GM19372 (cell line): Measurements from ENCODE around the gene ADAMTS13.

Experiments used
- ATAC-seq: cut with Tn5 transposase; IDR thresholded peaks from one replicate; pipeline ENCODE4 v1.9.1; 2021; ENCODE audit warnings: mild to moderate bottlenecking, low read depth, moderate library complexity; ENCODE audit not compliant: unreplicated experiment

The ADAMTS13 gene

DNA sequence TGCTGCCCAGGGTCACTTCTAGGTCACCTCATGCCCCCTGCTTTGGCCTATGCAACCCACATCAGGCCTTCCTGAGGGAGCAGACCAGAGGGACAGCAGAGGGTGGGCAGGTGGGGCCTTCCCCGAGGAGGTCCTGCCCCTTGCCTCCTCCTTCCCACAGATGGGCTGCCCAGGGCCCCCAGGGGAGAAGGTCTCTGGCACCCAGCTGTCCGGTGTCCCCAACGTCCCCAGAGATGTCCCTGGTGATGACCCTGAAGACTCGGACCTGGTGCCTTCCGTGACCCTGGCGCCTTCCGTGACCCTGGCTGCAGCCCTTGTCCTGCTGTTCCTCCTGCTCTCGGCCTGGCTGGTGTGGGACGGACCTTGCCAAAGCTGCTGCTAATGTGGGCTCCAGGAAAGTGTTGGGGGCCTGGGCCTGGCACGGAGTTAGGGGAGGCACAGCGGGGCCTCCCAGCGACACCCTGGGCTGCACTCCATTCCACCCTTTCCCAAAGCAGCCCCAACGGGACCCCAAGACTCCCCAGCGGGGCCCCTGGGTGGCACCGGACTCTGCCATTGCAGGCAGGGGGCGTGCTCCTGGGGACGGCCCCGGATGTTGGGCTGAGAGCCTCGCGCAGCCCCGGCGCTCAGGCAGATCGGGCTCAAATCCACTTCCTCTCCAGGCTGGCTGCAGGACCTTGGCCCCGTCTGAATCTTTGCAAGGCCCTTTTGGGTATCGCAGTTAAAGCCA lies 63.5 kb downstream of the ADAMTS13 start:
- no peak for ATAC-seq

DNA sequence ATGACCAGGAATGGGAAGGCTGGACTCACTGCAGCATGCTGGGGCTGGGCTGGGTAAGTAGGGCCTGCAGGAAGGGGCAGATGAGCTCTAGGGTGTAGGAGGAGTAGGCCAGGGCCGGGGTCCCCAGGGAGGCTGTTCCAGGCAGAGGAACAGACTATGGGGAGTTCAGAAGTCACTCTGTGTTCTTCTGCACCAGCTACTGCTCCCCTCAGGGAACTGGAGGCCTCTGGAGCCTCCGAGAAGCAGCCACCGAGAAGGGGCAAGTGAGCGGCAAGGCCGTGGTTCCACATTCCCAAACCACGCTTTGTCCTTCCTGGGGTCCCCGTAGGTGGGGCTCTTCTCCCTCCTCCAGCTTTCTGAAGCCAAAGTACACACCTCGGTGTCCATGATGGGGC lies 65.2 kb downstream of the ADAMTS13 start:
- no peak for ATAC-seq

DNA sequence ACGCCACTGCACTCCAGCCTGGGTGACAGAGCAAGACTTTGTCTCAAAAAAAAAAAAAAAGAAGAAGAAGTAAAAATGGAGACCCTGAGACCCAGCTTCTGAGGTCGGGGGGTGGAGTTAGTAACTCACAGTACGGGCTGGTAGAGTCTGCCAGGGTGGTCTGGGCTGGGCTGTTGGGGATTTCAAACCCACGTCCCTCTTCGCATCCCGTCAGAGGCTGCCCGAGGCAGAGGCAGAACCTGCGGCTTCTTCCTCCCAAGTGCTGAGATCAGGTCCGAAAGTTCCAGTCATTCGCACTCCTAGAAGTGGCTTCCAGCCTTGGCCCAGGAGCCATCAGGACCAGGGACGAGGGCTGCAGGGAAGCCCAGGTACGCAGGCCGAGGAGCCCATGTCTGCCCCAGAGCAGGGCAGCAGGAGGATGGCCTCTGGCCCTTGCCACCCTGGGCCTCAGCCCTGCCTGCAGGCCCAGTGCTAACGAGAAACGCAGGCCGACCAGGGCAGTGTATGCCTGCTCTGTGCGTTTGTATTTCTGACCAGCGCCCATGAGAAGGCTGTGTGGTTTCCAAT lies 66.6 kb downstream of the ADAMTS13 start:
- no peak for ATAC-seq

DNA sequence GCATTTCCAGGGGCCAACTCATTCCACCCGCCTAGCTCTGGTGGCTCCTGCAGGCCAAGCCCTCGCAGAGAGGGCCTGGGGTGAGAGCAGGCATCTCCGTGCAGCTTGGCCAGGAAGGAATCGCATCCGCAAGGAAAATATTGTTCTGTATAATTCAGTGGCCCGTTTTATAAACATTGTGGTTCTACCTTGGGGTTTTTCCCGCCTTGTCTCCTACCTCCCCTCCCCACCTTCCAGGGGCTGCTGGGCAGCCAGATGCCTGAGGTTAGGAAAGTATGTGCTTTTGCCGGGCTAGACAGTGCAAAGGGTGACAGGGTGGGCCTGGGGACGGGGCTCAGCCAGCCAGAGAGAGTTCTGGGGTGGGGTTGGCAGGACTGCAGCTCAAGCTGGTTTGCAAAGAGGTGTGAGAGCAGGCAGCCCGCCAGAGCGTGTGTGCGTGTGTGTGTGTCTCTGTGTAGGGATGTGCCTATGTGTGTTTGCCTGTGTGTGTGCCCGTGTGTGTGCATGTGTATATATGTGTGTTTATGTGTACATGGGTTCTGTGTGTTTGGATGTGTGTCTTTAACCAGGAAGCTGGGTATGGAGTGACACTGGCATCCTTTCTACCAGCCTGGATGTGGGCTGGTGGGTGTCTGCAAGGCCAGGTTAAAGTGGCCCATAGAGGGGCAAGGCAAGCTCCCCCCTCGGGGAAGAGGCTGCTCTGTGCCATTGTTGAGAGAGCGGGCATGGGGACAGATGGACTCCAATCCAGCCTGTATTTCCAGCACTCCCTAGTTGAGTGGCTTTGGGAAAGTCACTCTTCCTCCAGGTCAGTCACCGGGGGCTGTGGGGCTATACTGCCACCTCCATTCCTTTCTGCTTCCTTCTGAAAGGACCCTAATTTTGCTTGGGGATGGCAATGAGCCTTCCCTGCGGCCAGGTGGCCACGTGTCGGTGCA lies 67.4 kb downstream of the ADAMTS13 start:
- no peak for ATAC-seq

DNA sequence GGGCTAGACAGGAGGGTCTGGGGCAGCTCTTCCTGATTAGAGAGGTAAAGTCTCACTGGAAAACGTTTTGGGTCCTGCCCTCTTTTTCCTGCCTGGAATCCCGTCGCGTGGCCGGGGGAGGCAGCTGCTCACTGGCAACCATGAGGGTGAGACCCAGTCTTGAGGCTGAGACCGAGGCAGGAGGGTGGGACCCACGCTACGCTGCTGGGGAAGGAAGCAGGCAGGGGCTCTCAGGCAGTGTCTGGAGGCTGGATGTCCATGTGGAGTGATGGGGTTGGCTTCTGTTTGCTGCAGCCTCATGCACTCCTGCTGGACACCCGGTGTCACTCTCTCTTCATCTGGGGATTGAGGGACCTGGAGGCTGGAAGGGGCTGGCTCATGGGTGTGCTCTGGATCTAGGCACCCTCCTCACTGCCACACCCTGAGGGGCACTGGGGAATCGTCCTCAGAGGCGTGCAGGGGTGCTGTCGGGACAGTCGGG lies 68.1 kb downstream of the ADAMTS13 start:
- no peak for ATAC-seq

DNA sequence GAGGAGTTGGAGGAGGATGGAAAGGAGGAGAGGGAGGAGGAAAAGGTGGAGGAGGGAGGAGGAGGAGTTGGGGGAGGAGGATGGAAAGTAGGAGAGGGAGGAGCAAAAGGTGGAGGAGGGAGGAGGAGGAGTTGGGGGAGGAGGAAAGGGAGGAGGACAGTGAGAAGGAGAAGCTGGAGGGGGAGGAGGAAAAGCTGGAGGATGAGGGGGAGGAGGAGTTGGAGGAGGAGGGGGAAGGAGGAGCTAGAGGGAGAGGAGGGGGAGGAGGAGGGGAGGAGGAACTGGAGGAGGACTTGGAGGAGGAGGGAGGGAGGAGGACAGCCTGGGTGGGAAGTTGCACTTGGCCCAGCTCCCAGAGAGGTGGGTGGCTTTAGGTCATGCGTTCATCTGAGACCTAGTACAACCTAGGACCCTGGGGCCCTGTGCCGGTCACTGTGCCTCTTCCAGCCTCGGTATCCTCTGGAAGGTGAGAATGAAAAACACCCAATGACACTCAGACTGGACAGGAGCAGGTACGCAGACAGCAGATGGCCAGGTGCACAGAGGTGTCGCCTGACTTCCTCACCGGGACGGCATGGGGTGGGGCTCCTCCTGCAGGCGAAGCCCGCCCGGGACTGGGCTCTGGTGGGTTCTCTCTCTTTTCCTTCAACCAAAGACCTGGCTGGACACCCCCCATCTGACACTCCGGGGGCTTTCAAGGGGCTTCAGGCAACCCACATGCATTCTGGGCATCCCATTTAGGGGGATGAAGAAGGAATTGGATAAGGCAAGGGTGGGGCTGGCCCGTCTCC lies 68.9 kb downstream of the ADAMTS13 start:
- no peak for ATAC-seq

DNA sequence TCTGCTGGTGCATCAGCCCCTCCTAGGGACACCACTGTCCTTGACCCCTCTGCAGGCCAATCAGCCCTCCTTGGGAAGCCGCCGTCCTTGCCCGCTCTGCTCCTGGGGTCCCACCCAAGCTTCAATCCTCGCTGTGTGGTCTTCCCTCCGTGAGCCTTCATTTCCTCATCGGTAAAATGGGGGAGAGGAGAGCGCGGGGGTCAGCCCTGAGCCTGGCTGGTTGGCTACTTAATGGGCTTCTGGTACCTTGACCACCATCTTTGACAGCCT lies 69.4 kb downstream of the ADAMTS13 start:
- ATAC-seq, result no peak

DNA sequence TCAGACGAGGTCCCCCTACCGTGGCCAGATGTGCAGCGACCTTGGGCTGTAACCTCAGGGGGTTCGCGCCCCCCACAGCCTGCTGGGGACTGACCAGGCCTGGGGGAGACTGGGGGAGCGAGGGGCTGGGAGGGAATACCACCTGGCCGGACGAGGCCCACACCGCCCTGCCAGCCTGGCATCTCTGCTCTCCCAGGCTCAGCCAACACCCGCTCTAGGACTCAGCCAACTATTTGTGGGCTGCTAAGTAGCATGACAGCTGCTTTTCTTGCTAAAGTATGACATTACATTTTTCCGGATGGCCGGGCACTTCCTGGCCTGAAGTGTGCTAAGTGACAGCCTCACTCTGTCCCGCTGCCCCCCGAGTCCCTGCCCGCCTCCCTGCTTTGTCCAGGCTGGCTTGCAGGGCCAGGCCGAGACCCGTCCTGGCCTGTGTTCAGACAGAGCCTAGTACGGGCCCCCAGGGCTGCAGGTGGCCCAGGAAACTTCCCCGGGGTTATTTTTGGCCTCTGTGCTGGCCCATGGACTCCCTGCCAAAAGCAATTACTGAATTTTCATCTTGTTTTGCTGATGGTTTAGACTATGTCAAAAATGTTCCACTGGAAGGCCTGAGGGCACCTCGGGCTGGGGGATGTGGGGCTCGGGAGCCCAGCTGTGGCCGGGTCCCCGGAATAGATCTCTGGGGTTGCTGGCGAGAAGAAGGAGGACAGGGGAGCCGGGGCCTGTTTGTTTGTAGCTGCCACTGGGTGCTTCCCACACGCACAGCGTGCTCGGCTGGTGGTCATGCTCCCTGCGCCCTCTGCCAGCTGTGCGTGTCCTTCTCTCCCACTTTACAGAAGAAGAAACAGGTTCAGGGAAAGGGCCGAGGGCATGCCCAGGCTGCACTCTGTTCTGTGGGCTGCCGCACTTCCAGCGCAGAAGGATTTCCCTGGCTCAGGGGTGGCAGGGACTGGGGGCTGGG lies 70.2 kb downstream of the ADAMTS13 start:
- no peak for ATAC-seq

DNA sequence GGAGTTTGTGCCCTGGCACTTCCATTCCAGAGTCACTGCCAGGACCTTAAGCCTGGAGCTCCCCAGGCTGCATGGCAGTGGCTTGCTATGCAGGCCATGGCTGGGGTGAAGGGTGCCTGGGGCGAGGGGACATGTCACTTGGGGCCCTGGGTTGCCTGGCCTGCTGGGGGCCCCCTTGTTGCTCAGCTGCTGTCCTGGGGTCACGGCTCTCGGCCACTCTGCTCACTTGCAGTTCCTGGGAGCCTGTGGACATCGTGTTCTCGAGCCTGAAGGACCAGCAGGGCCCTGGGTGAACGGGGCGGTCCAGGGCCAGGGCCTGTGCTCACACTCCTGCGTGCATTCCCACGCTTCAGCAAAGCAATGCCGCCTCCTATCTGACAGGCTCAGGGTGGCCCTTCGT lies 71.3 kb downstream of the ADAMTS13 start:
- no peak for ATAC-seq

DNA sequence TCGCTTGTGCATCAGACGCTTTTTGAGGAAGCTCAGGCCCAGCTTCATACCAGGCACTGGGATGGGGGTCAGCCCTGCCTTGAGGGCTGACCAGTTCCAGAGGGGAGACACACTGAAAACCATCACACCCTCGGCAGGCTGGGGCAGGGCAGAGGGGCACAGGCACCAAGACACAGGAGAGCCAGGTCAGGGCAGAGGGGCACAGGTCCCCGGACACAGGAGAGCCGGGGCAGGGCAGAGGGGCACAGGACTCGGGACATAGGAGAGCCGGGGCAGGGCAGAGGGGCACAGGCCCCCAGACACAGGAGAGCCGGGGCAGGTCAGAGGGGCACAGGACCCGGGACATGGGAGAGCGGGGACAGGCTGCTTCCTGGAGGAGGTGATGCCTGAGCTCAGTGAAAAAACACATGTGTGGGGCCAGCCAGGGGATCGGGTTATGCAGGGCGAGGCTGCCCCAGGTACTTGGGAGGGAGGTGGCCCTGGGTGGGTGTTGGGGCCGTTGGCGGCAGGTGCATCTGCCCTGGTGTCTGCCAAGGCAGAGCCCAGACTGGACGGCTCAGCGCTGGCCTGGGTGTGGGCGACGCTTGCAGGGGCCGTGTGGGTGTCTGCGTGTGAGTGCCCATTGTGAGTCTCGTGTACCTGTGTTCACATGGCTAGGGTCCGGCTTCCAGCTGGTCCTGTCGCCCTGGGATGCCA lies 71.8 kb downstream of the ADAMTS13 start:
- no peak for ATAC-seq

DNA sequence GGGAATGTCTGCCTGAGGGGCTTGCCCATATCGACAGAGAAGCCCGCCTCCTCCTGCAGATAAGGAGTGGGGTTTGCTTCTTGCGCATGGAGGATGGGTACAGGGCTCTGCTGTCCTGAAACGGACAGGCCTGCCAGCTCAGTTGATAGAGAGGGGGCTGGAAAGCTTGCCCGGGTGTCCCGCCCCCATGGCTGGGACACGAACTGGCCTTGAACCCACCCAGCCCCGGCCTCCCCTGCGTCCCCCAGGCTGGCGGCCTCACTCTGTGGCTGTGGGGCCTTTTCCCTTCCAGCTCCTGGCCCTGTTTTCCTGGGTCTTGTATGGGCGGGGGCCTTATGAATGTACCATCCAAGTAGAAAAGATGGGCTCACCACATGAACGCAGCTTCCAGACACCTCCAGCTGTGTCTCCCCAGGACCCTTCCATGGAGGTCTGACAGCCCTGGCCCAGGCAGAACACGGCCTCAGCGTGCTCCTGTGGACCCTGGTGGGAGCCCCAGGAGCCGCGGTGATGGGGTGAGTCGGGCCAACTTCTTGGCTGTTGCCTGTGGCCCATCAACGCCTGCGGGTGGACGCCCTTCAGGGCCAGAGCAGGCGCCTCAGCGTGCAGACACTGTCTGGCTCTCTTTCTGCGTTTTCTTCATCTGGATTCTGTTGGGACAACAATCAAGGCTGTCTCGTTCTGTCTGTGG lies 72.6 kb downstream of the ADAMTS13 start:
- ATAC-seq, result no peak

DNA sequence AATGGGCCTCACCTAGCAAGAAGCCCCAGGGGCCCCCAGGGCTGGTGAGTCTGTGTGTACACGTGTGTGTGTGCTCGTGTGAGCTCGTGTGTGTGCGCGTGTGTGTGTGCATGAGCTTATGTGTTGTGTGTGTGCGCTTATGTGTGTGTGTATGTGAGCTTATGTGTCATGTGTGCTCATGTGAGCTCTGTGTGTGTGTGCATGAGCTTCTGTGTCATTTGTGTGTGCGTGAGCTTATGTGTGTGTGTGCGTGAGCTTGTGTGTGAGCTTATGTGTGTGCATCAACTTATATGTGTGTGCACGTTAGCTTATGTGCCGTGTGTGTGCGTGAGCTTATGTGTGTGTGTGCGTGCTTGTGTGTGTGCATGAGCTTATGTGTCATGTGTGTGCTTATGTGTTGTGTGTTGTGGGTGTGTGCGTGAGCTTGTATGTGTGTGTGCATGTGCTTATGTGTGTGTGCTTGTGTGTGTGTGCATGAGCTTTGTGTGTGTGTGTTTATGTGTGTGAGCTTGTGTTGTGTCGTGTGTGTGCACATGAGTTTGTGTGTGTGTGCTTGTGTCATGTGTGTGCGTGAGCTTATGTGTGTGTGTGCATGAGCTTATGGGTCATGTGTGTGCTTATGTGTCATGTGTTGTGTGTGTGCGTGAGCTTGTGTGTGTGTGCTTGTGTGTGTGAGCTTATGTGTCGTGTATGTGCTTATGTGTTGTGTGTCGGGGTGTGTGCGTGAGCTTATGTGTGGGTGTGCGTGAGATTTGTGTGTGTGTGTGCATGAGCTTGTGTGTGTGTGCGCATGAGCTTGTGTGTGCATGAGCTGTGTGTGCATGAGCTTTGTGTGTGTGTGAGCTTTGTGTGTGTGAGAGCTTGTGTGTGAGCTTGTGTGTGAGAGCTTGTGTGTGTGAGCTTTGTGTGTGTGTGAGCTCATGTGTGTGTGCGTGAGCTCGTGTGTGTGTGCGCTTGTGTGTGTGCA lies 73.4 kb downstream of the ADAMTS13 start:
- no peak for ATAC-seq

DNA sequence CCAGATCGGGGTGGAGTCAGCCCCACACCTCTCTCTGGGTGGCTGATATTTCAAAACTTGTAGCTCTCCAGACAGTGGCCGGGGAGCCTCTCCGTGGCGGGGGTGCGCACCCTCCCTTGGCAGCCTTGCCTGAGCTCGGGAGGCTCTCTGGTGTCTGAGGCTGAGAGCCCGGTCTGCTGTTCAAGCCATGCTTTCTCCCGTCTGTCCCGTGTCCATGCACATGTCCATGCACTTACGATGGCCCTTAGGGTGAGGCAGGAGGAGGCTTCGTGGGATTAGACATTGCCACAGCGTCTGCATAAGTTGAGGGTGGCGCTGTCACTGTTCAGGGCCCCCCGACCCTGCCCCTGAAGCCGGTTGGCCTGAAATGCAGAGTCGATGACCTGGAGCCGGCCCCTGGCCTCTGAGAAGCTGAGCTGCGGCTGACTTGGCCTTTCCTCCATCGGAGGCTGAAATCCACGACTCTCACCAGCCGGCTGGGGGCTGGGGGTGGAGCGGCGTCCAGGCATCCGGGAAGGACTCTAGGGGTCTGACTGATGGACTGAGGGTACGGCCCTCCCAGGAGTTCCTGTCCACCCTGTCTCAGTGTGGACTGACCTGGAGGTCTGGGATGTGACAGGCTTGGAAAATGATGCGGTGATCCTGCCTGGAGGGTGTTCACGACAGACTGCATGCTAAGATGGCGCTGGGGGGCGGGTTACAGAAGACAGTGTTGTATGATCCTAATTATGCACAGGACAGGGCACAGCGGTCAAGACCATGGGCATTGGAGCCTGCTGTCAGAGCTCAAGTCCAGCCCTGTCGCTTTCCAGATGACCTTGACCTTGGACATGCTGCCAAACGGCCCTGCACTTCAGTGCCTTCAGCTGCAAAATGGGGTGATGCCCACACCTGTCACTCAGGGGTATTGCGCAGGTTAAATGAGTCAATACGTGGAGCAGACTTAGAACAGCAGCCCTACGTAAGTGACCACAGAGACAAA lies 75.0 kb downstream of the ADAMTS13 start:
- no peak for ATAC-seq

DNA sequence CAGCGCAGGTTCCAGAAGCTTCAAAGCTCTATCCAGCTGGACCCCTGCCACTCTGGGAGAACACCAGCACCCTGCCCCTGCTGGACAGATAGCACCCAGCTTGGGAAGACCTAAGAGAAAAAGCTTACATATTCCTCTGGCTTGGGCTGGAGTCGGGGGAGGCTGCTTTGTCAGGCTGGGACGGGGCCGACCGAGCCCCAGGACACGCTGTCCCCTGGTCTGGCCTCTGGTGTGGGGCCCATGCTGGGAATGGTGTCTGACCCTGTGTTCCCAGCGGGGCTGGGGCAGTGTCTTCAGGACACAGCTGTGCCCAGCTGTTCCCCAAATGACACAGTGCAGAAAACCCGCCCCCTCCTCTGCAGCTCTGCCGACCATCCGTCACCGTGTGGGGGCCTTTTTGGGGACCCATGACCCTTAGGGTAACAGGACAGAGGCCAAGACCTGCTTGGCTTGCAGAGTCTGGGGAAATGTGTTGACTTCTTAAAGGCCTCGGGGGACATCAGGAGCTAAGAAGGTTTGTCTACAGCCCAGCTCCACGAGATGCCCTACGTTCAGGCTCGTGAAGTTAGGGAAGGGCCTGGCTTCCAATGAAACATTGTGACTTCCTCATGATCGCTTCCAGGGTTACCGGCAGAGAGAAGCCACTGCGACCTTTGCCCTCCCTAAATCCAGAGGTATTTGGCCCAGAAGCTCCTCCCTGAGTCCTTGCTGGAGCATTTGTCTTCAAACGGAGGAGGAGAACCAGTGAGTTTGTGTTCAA lies 77.1 kb downstream of the ADAMTS13 start:
- no peak for ATAC-seq

DNA sequence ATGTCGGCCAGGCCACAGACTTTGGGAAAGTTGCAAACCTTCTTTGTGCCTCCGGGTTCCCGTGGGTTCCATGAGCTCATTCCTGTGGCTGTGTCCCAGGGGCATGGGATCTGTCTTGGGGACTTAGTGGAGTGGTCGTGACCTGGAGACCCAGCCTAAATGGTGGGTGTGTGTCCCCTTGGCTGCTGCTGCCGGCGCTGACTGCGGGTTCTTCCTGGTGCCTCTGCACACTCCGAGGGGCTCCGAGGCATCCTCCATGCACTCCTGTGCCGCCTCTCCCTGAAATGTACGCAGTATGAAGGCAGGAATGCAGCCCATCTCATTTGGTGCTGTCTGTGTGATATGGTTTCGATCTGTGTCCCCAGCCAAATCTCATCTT lies 77.7 kb downstream of the ADAMTS13 start:
- no peak for ATAC-seq

DNA sequence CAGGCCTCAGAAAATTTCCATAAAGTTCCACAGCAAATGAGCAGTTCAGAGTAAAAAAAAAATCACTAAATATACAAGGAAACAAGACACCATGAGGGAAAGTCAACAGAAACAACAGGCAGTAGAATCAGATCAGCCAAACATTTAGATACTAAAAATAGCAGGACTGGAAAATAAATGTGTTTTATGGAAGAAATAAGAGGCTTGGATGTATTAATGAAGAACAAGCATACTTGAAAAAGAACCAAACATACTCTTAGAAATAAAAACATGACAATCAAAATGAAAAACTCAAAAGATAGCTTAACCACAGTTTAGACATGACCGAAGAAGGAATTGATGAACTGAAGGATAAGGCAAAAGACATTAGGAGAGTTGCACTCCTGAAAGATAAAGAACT lies 79.9 kb downstream of the ADAMTS13 start:
- no peak for ATAC-seq
